Hepatocyte (in vitro differentiated cells): ENCODE data around the gene ZBTB21. TPM values are rescaled to one million over a fixed set of nuclear protein-coding genes. Genes with fewer than 3 reads are reported as not detected.

Experiments used
- DNase-seq: peaks from one replicate; pipeline ENCODE4 v3.0.0-alpha.2; 2016; ENCODE audit warnings: low spot score
- H2AFZ ChIP-seq: fragments of 200-600 bp; sonication (generic); 2 replicates; pipeline ENCODE4 v1.6.0; 2016; ENCODE audit warnings: antibody characterized with exemption, mild to moderate bottlenecking
- H3K27ac ChIP-seq: fragments of 200-600 bp; sonication (generic); 2 replicates; pipeline ENCODE4 v1.5.1; 2016; ENCODE audit warnings: mild to moderate bottlenecking
- H3K27me3 ChIP-seq: fragments of 200-600 bp; sonication (generic); 2 replicates; pipeline ENCODE4 v1.6.1; 2016
- H3K36me3 ChIP-seq: fragments of 200-600 bp; sonication (generic); replicated peaks from 2 replicates; pipeline ENCODE4 v1.5.1; 2016; ENCODE audit warnings: low read depth; ENCODE audit not compliant: insufficient read depth
- H3K4me1 ChIP-seq: fragments of 200-600 bp; sonication (generic); 2 replicates; pipeline ENCODE4 v1.5.1; 2016; ENCODE audit warnings: mild to moderate bottlenecking, moderate library complexity; ENCODE audit not compliant: insufficient read depth
- H3K4me2 ChIP-seq: fragments of 200-600 bp; sonication (generic); 2 replicates; pipeline ENCODE4 v1.6.0; 2016
- H3K4me3 ChIP-seq: fragments of 200-600 bp; sonication (generic); 2 replicates; pipeline ENCODE4 v1.5.1; 2016; ENCODE audit warnings: mild to moderate bottlenecking
- H3K79me2 ChIP-seq: fragments of 200-600 bp; sonication (generic); 2 replicates; pipeline ENCODE4 v1.6.0; 2017; ENCODE audit warnings: mild to moderate bottlenecking
- H3K9me2 ChIP-seq: fragments of 200-600 bp; sonication (generic); replicated peaks from 2 replicates; pipeline ENCODE4 v1.6.0; 2017; ENCODE audit warnings: mild to moderate bottlenecking; ENCODE audit not compliant: insufficient read depth
- H3K9me3 ChIP-seq: fragments of 200-600 bp; sonication (generic); 2 replicates; pipeline ENCODE4 v1.5.1; 2016; ENCODE audit warnings: low read depth, mild to moderate bottlenecking
- H4K20me1 ChIP-seq: fragments of 200-600 bp; sonication (generic); 2 replicates; pipeline ENCODE4 v1.6.0; 2016; ENCODE audit warnings: mild to moderate bottlenecking; ENCODE audit not compliant: insufficient read depth, poor library complexity, severe bottlenecking
- EZH2 ChIP-seq: fragments of 200-600 bp; sonication (generic); IDR thresholded peaks from 2 replicates; pipeline ENCODE4 v1.6.1; 2016; ENCODE audit warnings: antibody characterized with exemption, mild to moderate bottlenecking, borderline replicate concordance
- EZH2phosphoT487 ChIP-seq: fragments of 200-600 bp; sonication (generic); IDR thresholded peaks from one replicate; pipeline ENCODE4 v1.6.1; 2018; ENCODE audit warnings: antibody characterized with exemption, mild to moderate bottlenecking, low read depth, moderate library complexity; ENCODE audit not compliant: unreplicated experiment, severe bottlenecking
- WGBS: methylation state at CpG from one replicate; pipeline ENCODE4 v1.1.6; 2016; ENCODE audit warnings: low lambda C conversion rate; ENCODE audit errors: missing lambda C conversion rate; 5-methylcytosine and 5-hydroxymethylcytosine counted together
- polyA plus RNA-seq: library from polyadenylated mRNA; unstranded; fragments of >200 nt; fragmentation: Nextera tagmentation; extraction: Ambion mirVana; gene quantifications from 2 replicates; pipeline ENCODE4 v1.2.1, GENCODE V29; 2016
- total RNA-seq: library from RNA; depleted of rRNA; stranded (reverse); fragments of >200 nt; gene quantifications from 2 replicates; pipeline ENCODE4 v1.2.3, GENCODE V29; 2014
- TF ChIP-seq, protein P1 (sequence below): fragments of 200-600 bp; sonication (generic); IDR thresholded peaks from 2 replicates; pipeline ENCODE4 v1.5.1; 2016; ENCODE audit warnings: antibody characterized with exemption, mild to moderate bottlenecking; ENCODE audit not compliant: poor library complexity

ZBTB21 gene
- total and polyA plus RNA-seq, 2 experiments from 2014 or later = 6.0 to 21.5 TPM

- H3K79me2 ChIP-seq = no peaks in the 10 kb centered on the region
- no peaks in the 10 kb centered on the region for H3K9me2 ChIP-seq
- H3K4me3 ChIP-seq = no peak overlapping the region
- no peaks in the 10 kb centered on the region for H3K9me3 ChIP-seq
- no peak overlapping the region for H3K4me2 ChIP-seq
- WGBS = 89% methylated on average over 4 of the region's 4 CpGs
- H3K27me3 ChIP-seq = no peaks in the 10 kb centered on the region
- H4K20me1 ChIP-seq = no peaks in the 10 kb centered on the region
- no peak overlapping the region for H2AFZ ChIP-seq
- H3K36me3 ChIP-seq = no peaks in the 10 kb centered on the region
- H3K27ac ChIP-seq = no peak overlapping the region
- H3K4me1 ChIP-seq = no peaks in the 10 kb centered on the region
- no peak for TF ChIP-seq EZH2phosphoT487
- TF ChIP-seq, protein P1, sequence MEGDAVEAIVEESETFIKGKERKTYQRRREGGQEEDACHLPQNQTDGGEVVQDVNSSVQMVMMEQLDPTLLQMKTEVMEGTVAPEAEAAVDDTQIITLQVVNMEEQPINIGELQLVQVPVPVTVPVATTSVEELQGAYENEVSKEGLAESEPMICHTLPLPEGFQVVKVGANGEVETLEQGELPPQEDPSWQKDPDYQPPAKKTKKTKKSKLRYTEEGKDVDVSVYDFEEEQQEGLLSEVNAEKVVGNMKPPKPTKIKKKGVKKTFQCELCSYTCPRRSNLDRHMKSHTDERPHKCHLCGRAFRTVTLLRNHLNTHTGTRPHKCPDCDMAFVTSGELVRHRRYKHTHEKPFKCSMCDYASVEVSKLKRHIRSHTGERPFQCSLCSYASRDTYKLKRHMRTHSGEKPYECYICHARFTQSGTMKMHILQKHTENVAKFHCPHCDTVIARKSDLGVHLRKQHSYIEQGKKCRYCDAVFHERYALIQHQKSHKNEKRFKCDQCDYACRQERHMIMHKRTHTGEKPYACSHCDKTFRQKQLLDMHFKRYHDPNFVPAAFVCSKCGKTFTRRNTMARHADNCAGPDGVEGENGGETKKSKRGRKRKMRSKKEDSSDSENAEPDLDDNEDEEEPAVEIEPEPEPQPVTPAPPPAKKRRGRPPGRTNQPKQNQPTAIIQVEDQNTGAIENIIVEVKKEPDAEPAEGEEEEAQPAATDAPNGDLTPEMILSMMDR = no peak
- TF ChIP-seq EZH2 = no peak
- DNase-seq = no peak
These were observed 21.7 kb upstream of the ZBTB21 start for GRCh38 chr21:42031816-42032215.

GRCh38 chr21:42031241-42031640, 21.1 kb upstream of the ZBTB21 start:
- WGBS = 93% methylated on average over 9 of the region's 9 CpGs
- H3K27me3 ChIP-seq = no peaks in the 10 kb centered on the region

GRCh38 chr21:42030311-42030710, 20.2 kb upstream of the ZBTB21 start:
- Histone ChIP-seq H2AFZ (no peak overlapping the region), H3K27me3 (no peaks in the 10 kb centered on the region), H3K4me3 (no peak overlapping the region), H3K27ac (no peak overlapping the region), H4K20me1 (no peaks in the 10 kb centered on the region), H3K79me2 (no peaks in the 10 kb centered on the region), H3K9me2 (no peaks in the 10 kb centered on the region), H3K36me3 (no peaks in the 10 kb centered on the region), H3K4me2 (no peak overlapping the region), H3K4me1 (no peaks in the 10 kb centered on the region), H3K9me3 (no peaks in the 10 kb centered on the region)
- WGBS = 84% methylated on average over 4 of the region's 4 CpGs
- no peak for TF ChIP-seq EZH2
- TF ChIP-seq, protein P1 = no peak
- no peak for TF ChIP-seq EZH2phosphoT487
- no peak for DNase-seq

More at GRCh38 chr21:42031241-42031640, 21.1 kb upstream of the ZBTB21 start:
- no peaks in the 10 kb centered on the region for H3K9me3 ChIP-seq
- no peaks in the 10 kb centered on the region for H3K9me2 ChIP-seq
- H3K79me2 ChIP-seq = no peaks in the 10 kb centered on the region
- H3K27ac ChIP-seq = no peak overlapping the region
- no peak overlapping the region for H3K4me3 ChIP-seq
- TF ChIP-seq, protein P1 = no peak
- TF ChIP-seq EZH2phosphoT487 (no peak), EZH2 (no peak)
- no peaks in the 10 kb centered on the region for H4K20me1 ChIP-seq
- H3K4me2 ChIP-seq = no peak overlapping the region
- no peaks in the 10 kb centered on the region for H3K36me3 ChIP-seq
- DNase-seq = no peak
- no peaks in the 10 kb centered on the region for H3K4me1 ChIP-seq
- no peak overlapping the region for H2AFZ ChIP-seq
